Measurements from ENCODE around the gene CASP8AP2. TPM values are rescaled to one million over a fixed set of nuclear protein-coding genes. Genes with fewer than 3 reads are reported as not detected.

Gene CASP8AP2
- total RNA-seq, 1 experiment from 2014 or later: 22.9 TPM

- ChIA-PET POLR2A (no interaction called here), CTCF (interaction anchor here (0.6 to 0.7 kb wide), 2 partner anchors 54 to 93 kb away, joined by 4 to 10 read pairs; no protein-coding TSS in a partner anchor)
- intact Hi-C loops (cut with micrococcal nuclease; ENCODE audit: unreplicated experiment): no loop called here
These were observed 56.9 kb downstream of the CASP8AP2 start for GRCh38 chr6:89886378-89887120.

More at GRCh38 chr6:89886378-89887120, 56.9 kb downstream of the CASP8AP2 start:
- Histone ChIP-seq H3K27me3 (ENCODE audit: control insufficient read depth, insufficient read depth, low read length) (no peaks in the 10 kb centered on the region; the same call in 1 of the 2 replicates), H3K27ac (ENCODE audit: low read length) (no peak overlapping the region), H3K4me1 (ENCODE audit: control insufficient read depth, insufficient read depth, low read length) (no peaks in the 10 kb centered on the region), H3K36me3 (ENCODE audit: control insufficient read depth, insufficient read depth, low read length) (no peaks in the 10 kb centered on the region), H3K4me3 (ENCODE audit: low read depth in 2 of 2, low read length in 2 of 2) (no peak overlapping the region), H3K9me3 (ENCODE audit: control insufficient read depth, insufficient read depth, low read depth, low read length) (no peaks in the 10 kb centered on the region)
- in situ Hi-C loops (cut with HindIII; ENCODE audit: low pct_unique_long_range_greater_than_20kb, low sequenced_read_pairs): no loop called here
- TF ChIP-seq POLR2AphosphoS5 (IDR thresholded peaks at IDR 0.05; ENCODE audit: low read depth, low read length) (no peak), REST (IDR thresholded peaks at IDR 0.05; ENCODE audit: insufficient read depth in 1 of 2, low read depth in 2 of 2, low read length in 1 of 2) (no peak), SIN3A (IDR thresholded peaks at IDR 0.05; ENCODE audit: borderline replicate concordance, insufficient read depth, low read depth, low read length) (no peak), CTCF (IDR thresholded peaks at IDR 0.05) (no peak), TCF7L2 (IDR thresholded peaks at IDR 0.05; ENCODE audit: low read depth, low read length) (no peak)
- BruUV-seq (replicated peaks): no TSS peak
- ATAC-seq: no peak
- no peak for DNase-seq (ENCODE audit: low read depth, low spot score)
